ENCODE results near the gene HINFP.
A peak's percentile ranks its signal among the peaks of the same experiment; 100 is the strongest.

The HINFP gene, protein sequence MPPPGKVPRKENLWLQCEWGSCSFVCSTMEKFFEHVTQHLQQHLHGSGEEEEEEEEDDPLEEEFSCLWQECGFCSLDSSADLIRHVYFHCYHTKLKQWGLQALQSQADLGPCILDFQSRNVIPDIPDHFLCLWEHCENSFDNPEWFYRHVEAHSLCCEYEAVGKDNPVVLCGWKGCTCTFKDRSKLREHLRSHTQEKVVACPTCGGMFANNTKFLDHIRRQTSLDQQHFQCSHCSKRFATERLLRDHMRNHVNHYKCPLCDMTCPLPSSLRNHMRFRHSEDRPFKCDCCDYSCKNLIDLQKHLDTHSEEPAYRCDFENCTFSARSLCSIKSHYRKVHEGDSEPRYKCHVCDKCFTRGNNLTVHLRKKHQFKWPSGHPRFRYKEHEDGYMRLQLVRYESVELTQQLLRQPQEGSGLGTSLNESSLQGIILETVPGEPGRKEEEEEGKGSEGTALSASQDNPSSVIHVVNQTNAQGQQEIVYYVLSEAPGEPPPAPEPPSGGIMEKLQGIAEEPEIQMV

GRCh38 chr11:119121008-119121810 is at the start of gene HINFP:
TSS of gene HINFP (plus strand) at chr11:119121580. CDS start at chr11:119126945, 5,365 bp downstream.
- DNase-seq, result peak; percentile 90

GRCh38 chr11:119077839-119078238 is 43.5 kb upstream of the HINFP start:
- DNase-seq, result no peak

DNA sequence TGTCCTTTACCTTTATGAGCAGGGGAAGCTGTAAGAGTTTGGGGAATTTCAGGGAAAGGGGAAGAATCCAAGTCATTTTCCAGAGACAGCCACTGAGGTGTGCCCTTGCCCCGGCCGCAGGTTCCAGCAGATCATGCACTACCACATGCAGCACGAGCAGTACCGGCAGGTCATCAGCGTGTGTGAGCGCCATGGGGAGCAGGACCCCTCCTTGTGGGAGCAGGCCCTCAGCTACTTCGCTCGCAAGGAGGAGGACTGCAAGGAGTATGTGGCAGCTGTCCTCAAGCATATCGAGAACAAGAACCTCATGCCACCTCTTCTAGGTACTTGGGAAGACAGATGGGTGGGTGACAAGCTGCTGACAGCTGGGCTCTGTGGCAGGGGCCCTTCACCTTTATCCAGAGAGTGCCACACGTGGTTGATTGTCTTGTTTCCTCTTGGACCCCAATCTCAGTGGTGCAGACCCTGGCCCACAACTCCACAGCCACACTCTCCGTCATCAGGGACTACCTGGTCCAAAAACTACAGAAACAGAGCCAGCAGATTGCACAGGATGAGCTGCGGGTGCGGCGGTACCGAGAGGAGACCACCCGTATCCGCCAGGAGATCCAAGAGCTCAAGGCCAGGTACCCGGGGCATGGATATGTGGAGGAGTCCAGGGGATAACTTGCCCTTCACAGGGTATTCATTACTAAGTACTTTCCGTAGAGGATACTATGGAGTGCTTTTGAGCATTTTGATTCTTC is 42.5 kb upstream of the HINFP start:
- DNase-seq, result no peak

DNA sequence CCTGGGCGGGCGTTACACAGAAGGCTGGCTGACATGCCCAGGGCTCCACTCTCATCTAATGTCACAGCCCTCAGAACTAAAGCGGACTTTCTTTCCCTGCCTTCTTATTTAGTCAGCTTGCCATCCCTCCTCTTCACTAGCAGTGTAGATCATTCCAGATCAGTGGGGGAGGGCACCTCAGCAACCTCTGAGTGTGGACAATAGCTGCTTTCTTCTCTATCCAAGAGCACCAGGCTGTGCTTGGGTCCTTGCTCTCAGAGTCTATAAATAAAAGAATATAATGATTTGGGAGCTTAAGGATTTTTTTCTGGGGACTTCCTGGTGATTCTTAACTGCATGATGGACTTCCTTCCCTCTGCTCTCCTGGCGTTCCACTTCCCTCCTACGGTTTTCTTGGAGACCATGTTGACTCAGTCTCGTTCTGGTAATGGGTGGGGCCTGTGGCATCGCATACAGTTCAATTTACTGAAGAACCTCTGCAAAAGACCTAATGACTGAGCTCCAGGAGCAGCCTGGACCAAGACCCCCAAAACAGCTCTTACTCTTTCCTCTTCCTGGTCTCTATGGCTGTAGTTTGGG is 39.6 kb upstream of the HINFP start:
- no peak for DNase-seq

DNA sequence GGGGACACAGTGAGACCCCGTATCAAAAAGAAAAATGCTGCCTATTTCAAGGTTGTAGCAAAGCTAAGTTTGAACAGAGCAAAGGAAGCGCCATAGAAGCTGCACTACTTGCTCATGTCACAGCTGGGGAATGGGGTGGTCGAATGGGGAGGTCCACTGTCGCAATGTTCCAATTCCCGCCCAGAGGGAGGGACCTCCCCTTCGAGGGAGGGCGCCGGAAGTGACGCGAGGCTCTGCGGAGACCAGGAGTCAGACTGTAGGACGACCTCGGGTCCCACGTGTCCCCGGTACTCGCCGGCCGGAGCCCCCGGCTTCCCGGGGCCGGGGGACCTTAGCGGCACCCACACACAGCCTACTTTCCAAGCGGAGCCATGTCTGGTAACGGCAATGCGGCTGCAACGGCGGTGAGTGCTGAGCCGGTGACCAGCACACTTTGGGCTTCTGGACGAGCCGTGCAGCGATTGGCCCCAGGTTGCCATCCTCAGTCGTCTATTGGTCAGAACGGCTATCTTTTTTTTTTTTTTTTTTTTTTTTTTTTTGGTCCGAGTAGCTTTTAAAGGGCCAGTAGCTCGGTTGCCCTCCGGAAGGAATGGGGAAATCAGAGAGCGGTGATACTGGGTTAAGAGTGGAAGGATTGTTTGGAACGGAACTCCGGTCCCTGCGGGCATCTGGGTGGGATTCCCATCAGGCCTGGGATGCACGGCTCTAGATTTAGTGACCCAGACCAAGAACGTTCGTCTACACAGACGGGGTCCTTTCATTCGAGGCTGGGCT is 36.5 kb upstream of the HINFP start, which contains the start of gene HMBS:
Gene HMBS (plus strand): TSS at position 219 of the 774 bp plus-strand sequence. CDS start 153 bp downstream, at position 372.
- peak; percentile 63 for DNase-seq

- DNase-seq, result no peak
Measured at GRCh38 chr11:119085437-119085847, 35.9 kb upstream of the HINFP start.

GRCh38 chr11:119087123-119087522 is 34.3 kb upstream of the HINFP start:
- DNase-seq, result no peak

- no peak for DNase-seq
Measured at GRCh38 chr11:119087747-119088241, 33.6 kb upstream of the HINFP start.

- no peak for DNase-seq
Measured at GRCh38 chr11:119088406-119088805, 33.0 kb upstream of the HINFP start.

DNA sequence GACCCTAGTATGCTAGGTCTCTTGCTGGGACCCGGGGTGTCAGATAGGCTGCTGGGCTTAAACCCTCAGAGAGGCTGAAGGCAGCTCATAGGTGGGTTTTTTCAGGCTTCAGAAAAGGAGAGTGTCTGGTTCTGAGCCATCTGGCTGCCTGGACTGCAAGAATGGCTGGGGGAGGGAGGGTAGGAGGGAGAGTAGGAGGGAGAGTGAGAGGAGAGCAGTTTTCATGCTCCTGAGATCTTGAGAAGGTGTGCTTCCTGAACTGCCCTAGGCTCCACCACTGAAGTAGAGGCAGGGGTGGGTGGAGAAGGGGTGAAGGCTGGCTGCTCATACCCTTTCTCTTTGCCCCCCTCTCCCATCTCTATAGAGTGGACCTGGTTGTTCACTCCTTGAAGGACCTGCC is 32.1 kb upstream of the HINFP start:
- DNase-seq, result no peak

- DNase-seq, result no peak
Measured at GRCh38 chr11:119091178-119091577, 30.2 kb upstream of the HINFP start.

DNA sequence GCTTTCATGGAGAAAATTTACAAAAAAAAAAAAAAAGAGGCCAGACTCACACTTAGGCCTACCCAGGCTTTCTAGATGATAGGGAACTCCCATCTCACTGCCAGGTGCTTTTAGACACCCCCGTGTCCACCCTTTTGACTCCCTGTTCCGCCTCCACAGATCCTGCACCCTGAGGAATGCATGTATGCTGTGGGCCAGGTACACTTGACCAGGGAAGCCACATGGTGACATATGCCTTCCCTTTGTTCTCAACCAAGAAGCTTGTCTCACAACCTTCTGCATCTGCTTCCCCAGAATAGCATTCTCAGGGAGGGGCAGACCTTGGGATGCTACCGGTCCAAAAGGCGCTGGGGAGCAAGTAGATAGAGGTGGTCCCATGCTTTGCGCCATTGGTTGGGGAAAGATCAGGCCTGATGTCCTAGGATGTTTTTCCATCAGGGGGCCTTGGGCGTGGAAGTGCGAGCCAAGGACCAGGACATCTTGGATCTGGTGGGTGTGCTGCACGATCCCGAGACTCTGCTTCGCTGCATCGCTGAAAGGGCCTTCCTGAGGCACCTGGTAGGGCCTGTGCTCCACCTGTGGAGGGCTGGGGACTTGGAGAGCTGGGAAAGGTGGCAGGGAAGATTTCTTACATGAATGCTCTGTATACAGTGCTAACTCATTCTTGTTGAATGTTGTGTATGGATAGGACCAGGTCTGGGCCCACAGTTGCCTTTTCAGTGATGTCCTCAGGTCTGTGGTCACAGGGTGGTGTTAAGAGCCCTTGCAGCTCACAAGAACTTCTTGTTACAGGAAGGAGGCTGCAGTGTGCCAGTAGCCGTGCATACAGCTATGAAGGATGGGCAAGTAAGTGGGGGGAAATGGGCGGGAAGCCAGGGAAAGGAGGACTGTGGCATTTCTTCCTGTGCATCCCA is 29.2 kb upstream of the HINFP start:
- DNase-seq, result no peak

DNA sequence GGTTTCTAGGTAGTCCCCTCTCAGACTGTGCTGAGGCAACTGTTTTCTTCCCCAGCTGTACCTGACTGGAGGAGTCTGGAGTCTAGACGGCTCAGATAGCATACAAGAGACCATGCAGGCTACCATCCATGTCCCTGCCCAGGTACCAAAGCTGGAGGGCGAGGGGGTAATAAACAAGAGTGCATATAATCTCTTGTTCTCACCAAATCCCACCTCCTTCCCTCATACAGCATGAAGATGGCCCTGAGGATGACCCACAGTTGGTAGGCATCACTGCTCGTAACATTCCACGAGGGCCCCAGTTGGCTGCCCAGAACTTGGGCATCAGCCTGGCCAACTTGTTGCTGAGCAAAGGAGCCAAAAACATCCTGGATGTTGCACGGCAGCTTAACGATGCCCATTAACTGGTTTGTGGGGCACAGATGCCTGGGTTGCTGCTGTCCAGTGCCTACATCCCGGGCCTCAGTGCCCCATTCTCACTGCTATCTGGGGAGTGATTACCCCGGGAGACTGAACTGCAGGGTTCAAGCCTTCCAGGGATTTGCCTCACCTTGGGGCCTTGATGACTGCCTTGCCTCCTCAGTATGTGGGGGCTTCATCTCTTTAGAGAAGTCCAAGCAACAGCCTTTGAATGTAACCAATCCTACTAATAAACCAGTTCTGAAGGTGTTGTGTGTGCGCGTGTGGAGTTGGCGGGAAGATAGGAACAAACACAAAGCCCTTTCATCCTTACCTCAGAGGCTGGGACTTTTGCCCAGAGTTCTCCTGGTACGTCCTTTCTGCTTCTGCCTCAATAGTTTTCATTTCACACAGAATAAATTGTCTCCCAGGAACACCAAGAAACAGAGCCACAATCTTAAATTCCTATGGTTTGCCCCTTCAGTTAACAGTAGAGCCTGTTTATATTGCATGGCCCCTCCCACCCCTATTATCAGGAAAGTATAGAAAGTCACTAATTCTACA is 28.2 kb upstream of the HINFP start:
- DNase-seq, result no peak

- no peak for DNase-seq
Measured at GRCh38 chr11:119093942-119094815, 27.2 kb upstream of the HINFP start.

DNA sequence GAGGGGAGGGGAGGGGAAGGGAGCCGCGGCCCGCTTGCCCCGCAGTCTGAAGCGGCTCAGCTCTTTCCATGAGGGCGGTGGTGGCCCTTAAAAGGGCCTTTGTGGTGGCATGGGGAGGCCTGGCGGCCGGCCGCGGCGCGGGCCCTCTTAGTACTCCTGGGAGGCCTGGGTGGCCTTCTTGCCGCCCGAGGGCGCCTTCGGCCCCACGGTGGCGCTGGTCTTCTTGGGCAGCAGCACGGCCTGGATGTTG is 26.6 kb upstream of the HINFP start:
- no peak for DNase-seq

GRCh38 chr11:119095066-119095880 is 26.1 kb upstream of the HINFP start:
- peak; percentile 90 for DNase-seq

DNA sequence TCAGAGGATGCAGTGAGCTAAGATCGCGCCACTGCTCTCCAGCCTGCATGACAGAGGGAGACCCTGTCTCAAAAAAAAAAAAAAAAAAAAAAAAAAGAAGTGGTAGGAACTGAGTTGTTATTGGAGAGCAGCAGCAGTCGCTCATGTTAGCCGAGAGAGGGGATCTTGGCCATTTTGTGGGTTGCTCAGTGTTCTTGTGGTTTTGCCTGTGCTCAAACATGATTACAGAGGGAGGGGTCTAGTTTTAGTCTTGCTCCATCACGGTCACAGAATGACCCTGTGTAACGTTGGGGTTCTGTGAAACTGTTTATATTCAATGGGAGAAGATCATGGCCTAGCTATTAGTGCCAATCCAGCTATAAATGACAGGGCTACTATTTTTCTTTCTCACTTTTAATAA is 21.7 kb upstream of the HINFP start:
- no peak for DNase-seq

Data from NCI-H2171 (cell line).